HL-60 (cell line): ENCODE results near the gene TMEM91.
"Not testable (repeated sequence)": the region's sequence is repeated elsewhere in the genome, so short reads cannot be mapped to it uniquely, and the experiment has no call there.

ENCODE experiments used
- DNase-seq, 2 experiments: peaks; one replicate each; pipeline ENCODE4 v3.0.0-alpha.2; 2010 to 2020; ENCODE audit warnings: low read depth in 1 of 2, low spot score in 1 of 2
- H3K27ac ChIP-seq: fragments of 250-450 bp; sonication (Bioruptor Pico); replicated peaks from 2 replicates; pipeline ENCODE4 v1.5.1; 2020; ENCODE audit warnings: mild to moderate bottlenecking, moderate library complexity
- H3K27me3 ChIP-seq: fragments of 250-450 bp; sonication (Bioruptor Pico); 2 replicates; pipeline ENCODE4 v1.5.1; 2021; ENCODE audit warnings: mild to moderate bottlenecking, moderate library complexity; ENCODE audit not compliant: insufficient read depth, poor library complexity, severe bottlenecking
- H3K4me3 ChIP-seq: replicated peaks from 2 replicates; pipeline ENCODE4 v1.5.1; 2011; ENCODE audit warnings: mild to moderate bottlenecking, control low read depth, low read length; ENCODE audit not compliant: insufficient read depth
- GABPA ChIP-seq: IDR thresholded peaks from 2 replicates; pipeline ENCODE4 v1.6.1; 2012; ENCODE audit warnings: low read depth
- POLR2AphosphoS5 ChIP-seq: IDR thresholded peaks from 2 replicates; pipeline ENCODE4 v1.6.1; 2012; ENCODE audit warnings: low read depth
- SPI1 ChIP-seq: IDR thresholded peaks from 2 replicates; pipeline ENCODE4 v1.6.1; 2012; ENCODE audit warnings: low read depth, mild to moderate bottlenecking, borderline replicate concordance
- TF ChIP-seq, protein P1 (sequence below): IDR thresholded peaks from 2 replicates; pipeline ENCODE4 v1.6.1; 2012; ENCODE audit warnings: low read depth; ENCODE audit not compliant: insufficient replicate concordance
- TF ChIP-seq, protein P2 (sequence below): IDR thresholded peaks from one replicate; pipeline ENCODE4 v1.5.1; 2011; ENCODE audit warnings: low read length, control low read depth, inconsistent platforms; ENCODE audit not compliant: insufficient read depth

Gene TMEM91

DNA sequence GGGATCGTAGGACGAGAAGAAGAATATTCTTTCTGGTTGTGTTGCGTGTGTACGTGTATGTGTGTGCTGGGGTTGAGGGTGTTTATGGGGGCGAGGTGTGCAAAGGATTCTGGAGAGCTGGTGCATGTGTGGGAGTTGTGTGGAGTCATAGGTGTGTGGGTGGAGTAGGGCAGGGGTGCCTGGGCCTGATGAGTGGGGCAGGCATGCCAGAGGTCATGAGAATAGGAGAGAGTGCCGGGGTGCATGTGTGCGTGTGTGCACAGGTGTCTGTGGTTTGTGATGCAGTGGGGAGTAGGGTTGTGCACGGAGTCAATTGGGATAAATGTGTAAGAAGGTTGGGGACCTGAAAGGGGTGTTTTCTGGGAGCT lies 649 bp downstream of the TMEM91 start:
- no peak overlapping the region for H3K4me3 ChIP-seq
- no peaks in the 10 kb centered on the region for H3K27me3 ChIP-seq
- no peak for TF ChIP-seq GABPA
- TF ChIP-seq, protein P1, sequence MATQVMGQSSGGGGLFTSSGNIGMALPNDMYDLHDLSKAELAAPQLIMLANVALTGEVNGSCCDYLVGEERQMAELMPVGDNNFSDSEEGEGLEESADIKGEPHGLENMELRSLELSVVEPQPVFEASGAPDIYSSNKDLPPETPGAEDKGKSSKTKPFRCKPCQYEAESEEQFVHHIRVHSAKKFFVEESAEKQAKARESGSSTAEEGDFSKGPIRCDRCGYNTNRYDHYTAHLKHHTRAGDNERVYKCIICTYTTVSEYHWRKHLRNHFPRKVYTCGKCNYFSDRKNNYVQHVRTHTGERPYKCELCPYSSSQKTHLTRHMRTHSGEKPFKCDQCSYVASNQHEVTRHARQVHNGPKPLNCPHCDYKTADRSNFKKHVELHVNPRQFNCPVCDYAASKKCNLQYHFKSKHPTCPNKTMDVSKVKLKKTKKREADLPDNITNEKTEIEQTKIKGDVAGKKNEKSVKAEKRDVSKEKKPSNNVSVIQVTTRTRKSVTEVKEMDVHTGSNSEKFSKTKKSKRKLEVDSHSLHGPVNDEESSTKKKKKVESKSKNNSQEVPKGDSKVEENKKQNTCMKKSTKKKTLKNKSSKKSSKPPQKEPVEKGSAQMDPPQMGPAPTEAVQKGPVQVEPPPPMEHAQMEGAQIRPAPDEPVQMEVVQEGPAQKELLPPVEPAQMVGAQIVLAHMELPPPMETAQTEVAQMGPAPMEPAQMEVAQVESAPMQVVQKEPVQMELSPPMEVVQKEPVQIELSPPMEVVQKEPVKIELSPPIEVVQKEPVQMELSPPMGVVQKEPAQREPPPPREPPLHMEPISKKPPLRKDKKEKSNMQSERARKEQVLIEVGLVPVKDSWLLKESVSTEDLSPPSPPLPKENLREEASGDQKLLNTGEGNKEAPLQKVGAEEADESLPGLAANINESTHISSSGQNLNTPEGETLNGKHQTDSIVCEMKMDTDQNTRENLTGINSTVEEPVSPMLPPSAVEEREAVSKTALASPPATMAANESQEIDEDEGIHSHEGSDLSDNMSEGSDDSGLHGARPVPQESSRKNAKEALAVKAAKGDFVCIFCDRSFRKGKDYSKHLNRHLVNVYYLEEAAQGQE, result no peak
- TF ChIP-seq, protein P2, sequence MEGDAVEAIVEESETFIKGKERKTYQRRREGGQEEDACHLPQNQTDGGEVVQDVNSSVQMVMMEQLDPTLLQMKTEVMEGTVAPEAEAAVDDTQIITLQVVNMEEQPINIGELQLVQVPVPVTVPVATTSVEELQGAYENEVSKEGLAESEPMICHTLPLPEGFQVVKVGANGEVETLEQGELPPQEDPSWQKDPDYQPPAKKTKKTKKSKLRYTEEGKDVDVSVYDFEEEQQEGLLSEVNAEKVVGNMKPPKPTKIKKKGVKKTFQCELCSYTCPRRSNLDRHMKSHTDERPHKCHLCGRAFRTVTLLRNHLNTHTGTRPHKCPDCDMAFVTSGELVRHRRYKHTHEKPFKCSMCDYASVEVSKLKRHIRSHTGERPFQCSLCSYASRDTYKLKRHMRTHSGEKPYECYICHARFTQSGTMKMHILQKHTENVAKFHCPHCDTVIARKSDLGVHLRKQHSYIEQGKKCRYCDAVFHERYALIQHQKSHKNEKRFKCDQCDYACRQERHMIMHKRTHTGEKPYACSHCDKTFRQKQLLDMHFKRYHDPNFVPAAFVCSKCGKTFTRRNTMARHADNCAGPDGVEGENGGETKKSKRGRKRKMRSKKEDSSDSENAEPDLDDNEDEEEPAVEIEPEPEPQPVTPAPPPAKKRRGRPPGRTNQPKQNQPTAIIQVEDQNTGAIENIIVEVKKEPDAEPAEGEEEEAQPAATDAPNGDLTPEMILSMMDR, result no peak
- no peak for TF ChIP-seq SPI1
- no peak for TF ChIP-seq POLR2AphosphoS5
- no peak for DNase-seq
- no peak overlapping the region for H3K27ac ChIP-seq

DNA sequence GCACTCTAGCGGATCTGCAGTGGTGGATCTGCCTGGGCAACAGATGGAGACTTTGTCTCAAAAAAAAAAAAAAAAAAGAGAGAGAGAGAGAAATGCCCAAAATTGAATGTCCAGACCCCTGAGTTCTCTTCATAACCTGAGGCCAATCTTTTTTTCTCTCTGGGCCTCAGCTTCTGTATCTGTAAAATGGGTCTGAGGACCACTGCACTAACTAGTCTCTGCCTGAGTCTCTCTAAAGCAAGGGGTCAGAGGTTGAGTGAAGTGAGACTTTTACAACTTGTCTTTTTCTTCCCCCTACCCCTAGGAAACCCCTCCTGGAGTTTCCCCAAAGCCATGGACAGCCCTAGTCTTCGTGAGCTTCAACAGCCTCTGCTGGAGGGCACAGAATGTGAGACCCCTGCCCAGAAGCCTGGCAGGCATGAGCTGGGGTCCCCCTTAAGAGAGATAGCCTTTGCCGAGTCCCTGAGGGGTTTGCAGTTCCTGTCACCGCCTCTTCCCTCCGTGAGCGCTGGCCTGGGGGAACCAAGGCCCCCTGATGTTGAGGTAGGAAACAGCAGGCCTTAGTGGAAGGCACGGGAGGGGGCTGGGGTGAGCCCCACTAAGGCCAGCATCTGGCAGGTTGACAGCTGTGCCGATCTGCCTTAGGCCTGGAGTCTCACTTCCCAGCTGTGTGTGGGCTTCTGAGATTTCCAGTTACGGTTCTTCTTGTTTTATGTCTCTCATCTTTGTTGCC lies 1.8 kb downstream of the TMEM91 start:
- no peaks in the 10 kb centered on the region for H3K27me3 ChIP-seq
- DNase-seq, result no peak
- H3K27ac ChIP-seq, result no peak overlapping the region
- H3K4me3 ChIP-seq, result no peak overlapping the region
- TF ChIP-seq, protein P1, result no peak
- no peak for TF ChIP-seq GABPA
- TF ChIP-seq POLR2AphosphoS5, result no peak
- TF ChIP-seq, protein P2, result no peak
- TF ChIP-seq SPI1, result no peak

DNA sequence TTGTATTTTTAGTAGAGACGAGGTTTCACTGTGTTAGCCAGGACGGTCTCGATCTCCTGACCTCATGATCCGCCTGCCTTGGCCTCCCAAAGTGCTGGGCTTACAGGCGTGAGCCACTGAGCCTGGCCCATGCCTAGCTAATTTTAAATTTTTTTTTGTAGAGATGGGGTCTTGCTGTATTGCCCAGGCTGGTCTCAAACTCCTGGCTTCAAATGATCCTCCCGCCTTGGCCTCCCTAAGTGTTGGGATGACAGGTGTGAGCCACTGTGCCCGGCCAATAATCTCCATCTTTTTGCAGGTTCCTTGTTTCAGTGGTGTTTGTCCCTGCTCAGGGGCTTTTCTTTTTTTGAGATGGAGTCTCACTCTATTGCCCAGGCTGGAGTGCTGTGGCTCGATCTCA lies 5.2 kb downstream of the TMEM91 start:
- H3K4me3 ChIP-seq, H3K27ac ChIP-seq, DNase-seq, H3K27me3 ChIP-seq: not testable (repeated sequence)

DNA sequence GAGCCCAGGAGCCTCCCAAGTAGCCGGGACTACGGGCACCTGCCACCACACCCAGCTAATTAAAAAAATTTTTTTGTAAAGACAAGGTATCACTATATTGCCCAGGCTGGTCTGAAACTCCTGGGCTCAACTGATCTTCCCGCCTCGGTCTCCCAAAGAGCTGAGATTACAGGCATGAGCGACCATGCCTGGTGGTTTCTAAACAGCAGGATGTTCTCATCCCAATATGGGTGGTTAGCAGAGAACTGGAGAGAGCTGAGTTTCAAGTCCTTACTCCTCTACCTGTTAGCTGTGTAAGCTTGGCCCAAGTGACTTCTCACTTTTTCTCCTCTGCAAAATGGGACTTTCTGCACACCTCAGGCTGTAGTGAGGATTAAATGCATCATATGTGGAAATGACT lies 8.0 kb downstream of the TMEM91 start:
- TF ChIP-seq SPI1 (no peak), POLR2AphosphoS5 (no peak)
- no peak for DNase-seq
- Histone ChIP-seq H3K4me3 (no peak overlapping the region), H3K27ac (no peak overlapping the region), H3K27me3 (no peaks in the 10 kb centered on the region)

DNA sequence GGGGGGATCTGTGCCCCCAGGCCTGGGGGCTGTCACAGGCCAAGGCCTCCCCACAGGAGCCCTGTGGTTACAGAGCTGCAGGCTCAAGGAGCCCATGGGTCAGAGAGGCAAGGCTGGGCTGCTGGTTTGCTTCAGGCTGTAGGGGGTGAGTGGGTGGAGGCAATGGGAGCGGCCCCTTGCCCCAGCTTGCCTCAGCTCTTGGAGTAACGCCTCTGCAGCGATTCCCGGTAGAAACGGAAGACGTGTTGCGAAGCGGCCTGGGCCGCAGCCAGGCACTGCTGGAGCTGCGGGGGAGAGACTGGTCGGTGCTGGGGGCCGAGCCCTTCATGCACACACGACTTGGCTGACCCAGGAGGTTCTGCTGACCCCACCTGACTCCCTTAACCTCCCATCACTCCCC lies 10.1 kb downstream of the TMEM91 start:
- Histone ChIP-seq H3K4me3 (no peak overlapping the region), H3K27ac (no peak overlapping the region; the same call in 1 of the 2 replicates), H3K27me3 (no peaks in the 10 kb centered on the region)
- no peak for DNase-seq
- TF ChIP-seq SPI1 (no peak), POLR2AphosphoS5 (no peak), GABPA (no peak)
- TF ChIP-seq, protein P2, result no peak
- TF ChIP-seq, protein P1, result no peak
